Trophoblast cell (in vitro differentiated cells and primary cell): ENCODE results near the gene QPRT.

ENCODE experiments used
- DNase-seq, 2 donors: peaks; one replicate each; pipeline ENCODE4 v3.0.0-alpha.2; 2016
- H2AFZ ChIP-seq: 2 replicates; pipeline ENCODE4 v1.6.1; 2013; ENCODE audit warnings: low read length, moderate library complexity, mild to moderate bottlenecking; ENCODE audit not compliant: insufficient read depth, poor library complexity
- H2AK5ac ChIP-seq: 2 replicates; pipeline ENCODE4 v1.6.1; 2013; ENCODE audit warnings: mild to moderate bottlenecking, low read length
- H2BK120ac ChIP-seq: 2 replicates; pipeline ENCODE4 v1.6.1; 2013; ENCODE audit warnings: low read length, mild to moderate bottlenecking, moderate library complexity; ENCODE audit not compliant: insufficient read depth, poor library complexity
- H2BK12ac ChIP-seq: 2 replicates; pipeline ENCODE4 v1.6.1; 2013; ENCODE audit warnings: mild to moderate bottlenecking, low read length, moderate library complexity
- H2BK5ac ChIP-seq: 2 replicates; pipeline ENCODE4 v1.6.1; 2013; ENCODE audit warnings: low read length, low read depth, moderate library complexity, mild to moderate bottlenecking; ENCODE audit not compliant: poor library complexity
- H3K14ac ChIP-seq: 2 replicates; pipeline ENCODE4 v1.6.1; 2013; ENCODE audit warnings: mild to moderate bottlenecking, low read length
- H3K18ac ChIP-seq: 2 replicates; pipeline ENCODE4 v1.6.1; 2013; ENCODE audit warnings: mild to moderate bottlenecking, low read length
- H3K23ac ChIP-seq: 2 replicates; pipeline ENCODE4 v1.6.1; 2013; ENCODE audit warnings: low read length
- H3K27ac ChIP-seq: 2 replicates; pipeline ENCODE4 v1.5.1; 2013; ENCODE audit warnings: low read depth, mild to moderate bottlenecking, inconsistent platforms, low read length, moderate library complexity
- H3K27me3 ChIP-seq: 2 replicates; pipeline ENCODE4 v1.6.1; 2013; ENCODE audit warnings: inconsistent platforms, mild to moderate bottlenecking, low read length, moderate library complexity; ENCODE audit not compliant: insufficient read depth
- H3K36me3 ChIP-seq, 2 experiments: 1 replicate in 1 of 2; 2 replicates in 1 of 2; pipeline ENCODE4 v1.6.1; 2013; ENCODE audit warnings: low read length in 2 of 2, mild to moderate bottlenecking in 2 of 2, moderate library complexity in 1 of 2; ENCODE audit not compliant: insufficient read depth in 2 of 2, control insufficient read depth in 1 of 2
- H3K4ac ChIP-seq: 2 replicates; pipeline ENCODE4 v1.6.1; 2013; ENCODE audit warnings: low read depth, mild to moderate bottlenecking, low read length, moderate library complexity
- H3K4me1 ChIP-seq, 2 experiments: 1 replicate in 1 of 2; 2 replicates in 1 of 2; pipeline ENCODE4 v1.6.1; 2013; ENCODE audit warnings: low read length in 2 of 2, mild to moderate bottlenecking in 2 of 2, moderate library complexity in 1 of 2; ENCODE audit not compliant: insufficient read depth in 2 of 2, control insufficient read depth in 1 of 2
- H3K4me2 ChIP-seq: 2 replicates; pipeline ENCODE4 v1.6.1; 2013; ENCODE audit warnings: inconsistent platforms, mild to moderate bottlenecking, low read length, moderate library complexity
- H3K4me3 ChIP-seq: 2 replicates; pipeline ENCODE4 v1.5.1; 2013; ENCODE audit warnings: mild to moderate bottlenecking, low read depth, low read length, inconsistent platforms
- H3K79me1 ChIP-seq: one replicate; pipeline ENCODE4 v1.6.1; 2013; ENCODE audit warnings: low read length
- H3K79me2 ChIP-seq: 2 replicates; pipeline ENCODE4 v1.6.1; 2013; ENCODE audit warnings: low read length, mild to moderate bottlenecking; ENCODE audit not compliant: control insufficient read depth, insufficient read depth, poor library complexity
- H3K9ac ChIP-seq: 2 replicates; pipeline ENCODE4 v1.6.1; 2013; ENCODE audit warnings: mild to moderate bottlenecking, low read length
- H3K9me3 ChIP-seq: 2 replicates; pipeline ENCODE4 v1.6.1; 2013; ENCODE audit warnings: low read depth, mild to moderate bottlenecking, control low read depth, inconsistent platforms, low read length; ENCODE audit not compliant: insufficient read depth
- H4K12ac ChIP-seq: 2 replicates; pipeline ENCODE4 v1.6.1; 2013; ENCODE audit warnings: low read depth, mild to moderate bottlenecking, low read length, moderate library complexity
- H4K8ac ChIP-seq: 2 replicates; pipeline ENCODE4 v1.6.1; 2013; ENCODE audit warnings: low read depth, mild to moderate bottlenecking, low read length, moderate library complexity
- H4K91ac ChIP-seq: one replicate; pipeline ENCODE4 v1.6.1; 2013; ENCODE audit warnings: low read depth, mild to moderate bottlenecking, low read length, moderate library complexity
- WGBS: extraction: QIAGEN DNeasy Blood & Tissue Kit; methylation state at CpG from one replicate; pipeline ENCODE4 v1.1.7; 2013; ENCODE audit warnings: missing lambda C conversion rate; ENCODE audit not compliant: insufficient read length, insufficient coverage; ENCODE audit errors: extremely low coverage; 5-methylcytosine and 5-hydroxymethylcytosine counted together

Gene QPRT

DNA sequence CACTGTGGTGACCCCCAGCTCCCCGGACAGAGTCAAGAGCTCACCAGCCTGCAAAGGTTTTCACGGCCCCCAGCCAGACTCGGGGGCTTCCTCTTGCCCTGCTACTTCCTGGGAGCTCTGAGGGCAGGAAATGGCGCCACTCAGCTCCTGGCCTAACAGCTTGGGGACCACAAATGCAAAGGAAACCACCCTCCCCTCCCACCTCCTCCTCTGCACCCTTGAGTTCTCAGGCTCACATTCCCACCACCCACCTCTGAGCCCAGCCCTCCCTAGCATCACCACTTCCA lies 16.3 kb upstream of the QPRT start:
- Histone ChIP-seq H3K79me1 (peaks cover 16% of the 10 kb centered on the region), H3K4me2 (no peak overlapping the region), H2BK5ac (no peak overlapping the region), H3K27ac (no peak overlapping the region), H3K4me3 (no peak overlapping the region), H3K36me3 (no peaks in the 10 kb centered on the region), H3K79me2 (no peaks in the 10 kb centered on the region), H4K12ac (no peak overlapping the region), H4K91ac (no peak overlapping the region), H3K9me3 (no peaks in the 10 kb centered on the region), H2AK5ac (peak overlapping the region; percentile 35), H3K4me1 (peaks cover 12 to 15% of the 10 kb centered on the region in 2 experiments), H2BK120ac (no peak overlapping the region), H3K23ac (no peak overlapping the region), H3K14ac (no peak overlapping the region), H3K9ac (no peak overlapping the region), H4K8ac (no peak overlapping the region), H3K18ac (no peak overlapping the region), H2AFZ (no peak overlapping the region), H2BK12ac (no peak overlapping the region), H3K4ac (no peak overlapping the region), H3K27me3 (no peaks in the 10 kb centered on the region)
- no peak for DNase-seq
- WGBS = no CpG with 5 or more reads among the region's 4 CpGs

DNA sequence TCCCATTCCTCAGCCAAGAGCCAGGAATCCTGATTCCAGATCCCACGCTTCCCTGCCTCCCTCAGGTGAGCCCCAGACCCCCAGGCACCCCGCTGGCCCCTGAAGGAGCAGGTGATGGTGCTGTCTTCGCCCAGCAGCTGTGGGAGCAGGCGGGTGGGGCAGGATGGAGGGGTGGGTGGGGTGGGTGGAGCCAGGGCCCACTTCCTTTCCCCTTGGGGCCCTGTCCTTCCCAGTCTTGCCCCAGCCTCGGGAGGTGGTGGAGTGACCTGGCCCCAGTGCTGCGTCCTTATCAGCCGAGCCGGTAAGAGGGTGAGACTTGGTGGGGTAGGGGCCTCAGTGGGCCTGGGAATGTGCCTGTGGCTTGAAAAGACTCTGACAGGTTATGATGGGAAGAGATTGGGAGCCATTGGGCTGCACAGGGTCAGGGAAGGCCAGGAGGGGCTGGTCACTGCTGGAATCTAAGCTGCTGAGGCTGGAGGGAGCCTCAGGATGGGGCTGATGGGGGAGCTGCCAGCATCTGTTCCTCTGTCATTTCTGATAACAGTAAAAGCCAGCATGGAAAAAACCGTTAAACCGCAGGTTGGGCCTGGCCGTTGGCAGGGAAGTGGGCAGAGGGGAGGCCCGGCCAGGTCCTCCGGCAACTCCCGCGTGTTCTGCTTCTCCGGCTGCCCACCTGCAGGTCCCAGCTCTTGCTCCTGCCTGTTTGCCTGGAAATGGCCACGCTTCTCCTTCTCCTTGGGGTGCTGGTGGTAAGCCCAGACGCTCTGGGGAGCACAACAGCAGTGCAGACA lies 15.8 kb upstream of the QPRT start, which contains the start of gene SPN:
Gene SPN, plus strand, starts transcription at position 232 of the 791 bp plus-strand sequence. Its CDS starts 482 bp downstream, at position 714.
- Histone ChIP-seq H2BK12ac (no peak within 1 kb of the TSS), H2AFZ (no peak within 1 kb of the TSS), H3K4me3 (no peak within 1 kb of the TSS), H3K4me1 (peaks cover 12 to 17% of the 10 kb centered on the region in 2 experiments), H3K9ac (no peak within 1 kb of the TSS), H2BK120ac (no peak within 1 kb of the TSS), H3K4me2 (no peak within 1 kb of the TSS), H3K36me3 (no peaks in the 10 kb centered on the region), H3K18ac (no peak within 1 kb of the TSS), H4K12ac (no peak within 1 kb of the TSS), H3K27me3 (no peaks in the 10 kb centered on the region), H4K91ac (no peak within 1 kb of the TSS), H3K79me2 (no peaks in the 10 kb centered on the region), H2AK5ac (peak within 1 kb of the TSS; percentile 35), H3K23ac (no peak within 1 kb of the TSS), H3K27ac (no peak within 1 kb of the TSS), H3K14ac (no peak within 1 kb of the TSS), H3K4ac (no peak within 1 kb of the TSS), H4K8ac (no peak within 1 kb of the TSS), H2BK5ac (no peak within 1 kb of the TSS), H3K9me3 (no peaks in the 10 kb centered on the region), H3K79me1 (peaks cover 16% of the 10 kb centered on the region)
- no peak for DNase-seq
- no CpG with 5 or more reads among the region's 18 CpGs for WGBS

DNA sequence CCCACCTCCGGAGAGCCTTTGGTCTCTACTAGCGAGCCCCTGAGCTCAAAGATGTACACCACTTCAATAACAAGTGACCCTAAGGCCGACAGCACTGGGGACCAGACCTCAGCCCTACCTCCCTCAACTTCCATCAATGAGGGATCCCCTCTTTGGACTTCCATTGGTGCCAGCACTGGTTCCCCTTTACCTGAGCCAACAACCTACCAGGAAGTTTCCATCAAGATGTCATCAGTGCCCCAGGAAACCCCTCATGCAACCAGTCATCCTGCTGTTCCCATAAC lies 15.2 kb upstream of the QPRT start:
- Histone ChIP-seq H3K9ac (no peak overlapping the region), H2BK120ac (no peak overlapping the region), H3K9me3 (no peaks in the 10 kb centered on the region), H3K79me2 (no peaks in the 10 kb centered on the region), H2BK12ac (no peak overlapping the region), H4K8ac (no peak overlapping the region), H4K12ac (no peak overlapping the region), H4K91ac (no peak overlapping the region), H3K4me1 (peaks cover 12 to 17% of the 10 kb centered on the region in 2 experiments), H3K4ac (no peak overlapping the region), H3K79me1 (peaks cover 16% of the 10 kb centered on the region), H2AK5ac (no peak overlapping the region), H2BK5ac (no peak overlapping the region), H3K4me2 (no peak overlapping the region), H3K36me3 (no peaks in the 10 kb centered on the region), H3K27me3 (no peaks in the 10 kb centered on the region), H2AFZ (no peak overlapping the region), H3K23ac (no peak overlapping the region), H3K27ac (no peak overlapping the region), H3K4me3 (no peak overlapping the region), H3K14ac (no peak overlapping the region), H3K18ac (no peak overlapping the region)
- no CpG with 5 or more reads among the region's 3 CpGs for WGBS
- DNase-seq = no peak

DNA sequence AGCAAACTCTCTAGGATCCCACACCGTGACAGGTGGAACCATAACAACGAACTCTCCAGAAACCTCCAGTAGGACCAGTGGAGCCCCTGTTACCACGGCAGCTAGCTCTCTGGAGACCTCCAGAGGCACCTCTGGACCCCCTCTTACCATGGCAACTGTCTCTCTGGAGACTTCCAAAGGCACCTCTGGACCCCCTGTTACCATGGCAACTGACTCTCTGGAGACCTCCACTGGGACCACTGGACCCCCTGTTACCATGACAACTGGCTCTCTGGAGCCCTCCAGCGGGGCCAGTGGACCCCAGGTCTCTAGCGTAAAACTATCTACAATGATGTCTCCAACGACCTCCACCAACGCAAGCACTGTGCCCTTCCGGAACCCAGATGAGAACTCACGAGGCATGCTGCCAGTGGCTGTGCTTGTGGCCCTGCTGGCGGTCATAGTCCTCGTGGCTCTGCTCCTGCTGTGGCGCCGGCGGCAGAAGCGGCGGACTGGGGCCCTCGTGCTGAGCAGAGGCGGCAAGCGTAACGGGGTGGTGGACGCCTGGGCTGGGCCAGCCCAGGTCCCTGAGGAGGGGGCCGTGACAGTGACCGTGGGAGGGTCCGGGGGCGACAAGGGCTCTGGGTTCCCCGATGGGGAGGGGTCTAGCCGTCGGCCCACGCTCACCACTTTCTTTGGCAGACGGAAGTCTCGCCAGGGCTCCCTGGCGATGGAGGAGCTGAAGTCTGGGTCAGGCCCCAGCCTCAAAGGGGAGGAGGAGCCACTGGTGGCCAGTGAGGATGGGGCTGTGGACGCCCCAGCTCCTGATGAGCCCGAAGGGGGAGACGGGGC lies 14.7 kb upstream of the QPRT start:
- Histone ChIP-seq H3K4me3 (no peak overlapping the region), H3K18ac (no peak overlapping the region), H2BK5ac (no peak overlapping the region), H3K4me1 (peaks cover 12 to 17% of the 10 kb centered on the region in 2 experiments), H3K9me3 (no peaks in the 10 kb centered on the region), H2BK120ac (no peak overlapping the region), H3K14ac (no peak overlapping the region), H4K8ac (no peak overlapping the region), H4K12ac (no peak overlapping the region), H2BK12ac (no peak overlapping the region), H3K36me3 (no peaks in the 10 kb centered on the region), H3K27ac (no peak overlapping the region), H3K27me3 (no peaks in the 10 kb centered on the region), H3K4ac (no peak overlapping the region), H3K4me2 (no peak overlapping the region), H2AFZ (no peak overlapping the region), H2AK5ac (peak overlapping the region; percentile 5), H3K79me2 (no peaks in the 10 kb centered on the region), H3K9ac (no peak overlapping the region), H3K23ac (no peak overlapping the region), H3K79me1 (peaks cover 16% of the 10 kb centered on the region), H4K91ac (no peak overlapping the region)
- WGBS = no CpG with 5 or more reads among the region's 35 CpGs
- DNase-seq = no peak
